Measurements from ENCODE around the gene WSCD2. TPM values are rescaled to one million over a fixed set of nuclear protein-coding genes. Genes with fewer than 3 reads are reported as not detected.

Gene WSCD2
- total RNA-seq, 2 donors from 2014 or later = 0.26 to 1.3 TPM

DNA sequence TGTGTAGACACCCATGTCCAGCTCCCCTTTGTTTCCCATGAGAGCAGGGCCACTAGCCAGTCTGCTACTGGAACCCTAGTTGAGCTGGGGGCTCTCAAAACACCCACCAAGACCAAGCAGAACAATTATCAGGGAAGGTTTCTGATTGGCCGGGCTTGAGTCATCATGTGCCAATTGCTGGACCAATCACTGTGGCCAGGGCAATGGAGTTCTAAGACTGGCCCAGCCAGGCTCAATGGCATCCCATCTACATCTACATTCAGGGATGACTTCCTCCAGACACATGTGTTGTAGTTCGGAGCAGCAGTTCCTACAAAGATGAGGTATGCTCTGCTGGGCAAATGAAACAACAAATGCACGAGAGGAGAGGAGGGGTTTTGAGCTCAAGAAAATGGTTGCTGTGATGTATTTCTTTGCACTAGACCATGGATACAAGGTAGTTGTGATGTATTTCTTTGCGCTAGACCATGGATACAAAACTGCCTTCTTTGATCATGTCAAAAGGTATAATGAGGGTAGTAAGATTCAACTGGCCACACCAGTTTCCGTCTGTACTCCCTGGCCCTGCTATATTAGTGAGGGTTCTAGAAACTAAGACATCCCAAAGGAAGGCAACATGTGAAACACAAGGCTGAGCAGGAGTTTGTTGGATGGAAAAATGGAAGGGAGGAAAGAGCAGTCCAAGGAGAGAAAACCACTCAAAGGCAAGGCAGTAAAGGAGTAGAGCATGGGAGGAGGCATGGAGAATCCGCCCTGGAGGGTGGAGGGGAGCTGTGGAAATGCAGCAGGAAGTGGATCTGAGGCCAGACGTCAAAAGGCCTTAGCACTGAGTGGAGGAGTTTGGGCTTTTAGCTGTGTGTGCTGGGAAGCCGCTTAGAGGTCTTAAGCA is 8.9 kb upstream of the WSCD2 start:
- Histone ChIP-seq H3K36me3 (replicated peaks in 1 of 2; ENCODE audit: insufficient read depth in 1 of 2, low read depth in 2 of 2) (no peaks in the 10 kb centered on the region), H3K27ac (no peak overlapping the region), H3K4me3 (no peak overlapping the region), H3K27me3 (no peaks in the 10 kb centered on the region), H3K9me3 (no peaks in the 10 kb centered on the region), H3K4me1 (no peaks in the 10 kb centered on the region)
- no peak for TF ChIP-seq CTCF (IDR thresholded peaks at IDR 0.05)
- TF ChIP-seq POLR2A (IDR thresholded peaks at IDR 0.05) = no peak
- 61 to 66% methylated on average over 7 to 8 of the region's 8 CpGs for WGBS, 2 donors
- ATAC-seq (no peak), DNase-seq (no peak)
- intact Hi-C loops (cut with DNase I) = no loop called here

DNA sequence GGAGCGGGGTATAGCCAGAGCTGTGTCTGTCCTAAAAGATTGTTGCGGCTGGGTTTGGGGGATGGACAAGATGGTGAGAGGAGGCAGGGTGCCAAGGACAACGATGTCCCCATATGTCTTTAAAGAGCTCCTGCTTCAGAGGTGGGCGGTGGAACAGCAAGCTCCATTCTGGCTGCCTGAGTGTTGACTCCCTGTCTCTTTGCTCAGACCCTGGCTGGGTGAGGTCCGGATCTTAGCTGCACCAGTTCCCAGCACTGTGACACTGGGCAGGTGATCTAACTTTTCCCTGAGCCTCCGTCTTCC is 8.3 kb upstream of the WSCD2 start:
- TF ChIP-seq CTCF (IDR thresholded peaks at IDR 0.05) (no peak), POLR2A (IDR thresholded peaks at IDR 0.05) (no peak)
- no peak for DNase-seq
- 55 to 61% methylated on average over 6 of the region's 6 CpGs for WGBS, 2 donors
- Histone ChIP-seq H3K27me3 (peaks cover 0 to 1% of the 10 kb centered on the region in 2 donors), H3K36me3 (replicated peaks in 1 of 2; ENCODE audit: insufficient read depth in 1 of 2, low read depth in 2 of 2) (no peaks in the 10 kb centered on the region), H3K27ac (no peak overlapping the region), H3K4me1 (no peaks in the 10 kb centered on the region), H3K9me3 (no peaks in the 10 kb centered on the region), H3K4me3 (no peak overlapping the region)
- intact Hi-C loops (cut with DNase I) = no loop called here
- no peak for ATAC-seq

GRCh38 chr12:108121320-108121719 is 7.8 kb upstream of the WSCD2 start:
- WGBS, 2 donors = 51 to 54% methylated on average over 6 of the region's 6 CpGs
- Histone ChIP-seq H3K9me3 (no peaks in the 10 kb centered on the region), H3K27me3 (peaks cover 0 to 6% of the 10 kb centered on the region in 2 donors), H3K4me3 (no peak overlapping the region), H3K4me1 (no peaks in the 10 kb centered on the region), H3K27ac (no peak overlapping the region), H3K36me3 (replicated peaks in 1 of 2; ENCODE audit: insufficient read depth in 1 of 2, low read depth in 2 of 2) (no peaks in the 10 kb centered on the region)
- no peak for TF ChIP-seq POLR2A (IDR thresholded peaks at IDR 0.05)
- no peak for TF ChIP-seq CTCF (IDR thresholded peaks at IDR 0.05)
- ATAC-seq (no peak), DNase-seq (no peak)
- intact Hi-C loops (cut with DNase I) = no loop called here

DNA sequence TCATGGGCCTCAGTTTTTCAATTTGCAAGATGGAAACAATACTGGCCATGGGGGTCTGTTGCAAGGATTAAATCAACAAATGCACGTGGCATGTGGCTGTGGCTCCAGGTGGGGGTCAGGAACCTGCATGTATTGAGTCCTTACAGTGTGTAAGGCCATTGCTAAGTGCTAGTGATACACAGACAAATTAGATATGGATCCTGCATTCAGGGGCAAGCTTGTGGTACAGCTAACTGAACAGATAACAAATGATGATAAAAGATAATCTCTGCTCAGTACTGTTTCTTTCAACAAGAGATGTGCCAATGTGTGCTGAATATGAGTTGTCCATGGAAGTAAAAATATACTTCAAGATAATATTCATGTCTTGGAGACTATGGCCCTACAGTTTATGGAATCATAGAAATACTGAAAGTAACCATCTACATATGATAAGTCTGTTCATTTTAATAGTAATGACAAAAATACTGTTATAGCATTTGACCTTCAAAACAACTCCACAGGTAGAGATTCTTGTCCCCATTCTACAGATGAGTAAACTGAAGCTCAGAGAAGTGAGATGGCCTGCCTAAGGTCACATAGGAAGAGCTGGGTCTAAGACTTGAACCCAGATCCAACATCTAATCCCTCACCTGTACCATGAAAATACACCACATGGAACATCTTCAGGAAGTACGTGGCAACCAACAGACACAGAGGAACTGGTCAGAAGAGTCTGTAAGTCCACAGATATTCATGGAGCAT is 7.2 kb upstream of the WSCD2 start:
- Histone ChIP-seq H3K27me3 (peaks cover 0 to 12% of the 10 kb centered on the region in 2 donors), H3K9me3 (no peaks in the 10 kb centered on the region), H3K27ac (no peak overlapping the region), H3K4me3 (no peak overlapping the region), H3K36me3 (replicated peaks in 1 of 2; ENCODE audit: insufficient read depth in 1 of 2, low read depth in 2 of 2) (no peaks in the 10 kb centered on the region), H3K4me1 (no peaks in the 10 kb centered on the region)
- no peak for TF ChIP-seq CTCF (IDR thresholded peaks at IDR 0.05)
- intact Hi-C loops (cut with DNase I) = no loop called here
- ATAC-seq (no peak), DNase-seq (no peak)
- WGBS, 2 donors = 76 to 77% methylated on average over 2 of the region's 2 CpGs

Measured in body of pancreas (tissue), 4 donors.